HCT116 (cell line): Measurements from ENCODE around the gene MAS1. TPM values are rescaled to one million over a fixed set of nuclear protein-coding genes. Genes with fewer than 3 reads are reported as not detected.

Experiments used
- ATAC-seq: fragments of 200-7000 bp; cut with Tn5 transposase; 2 replicates; pipeline ENCODE4 v1.9.1; 2020; ENCODE audit warnings: mild to moderate bottlenecking, moderate library complexity
- BruUV-seq: library from RNA; stranded (reverse); fragments of 400-500 nt; replicated peaks from 2 replicates; lab custom pipeline; 2021; lab: Mats Ljungman, UMichigan
- CTCF ChIA-PET: fragments of 300-600 bp; sonication (Branson Sonifier 250); formaldehyde crosslinking; loops from one replicate; lab custom pipeline; 2021; ENCODE audit warnings: antibody characterized with exemption; lab: Charles Lee
- POLR2A ChIA-PET: fragments of 300-600, 350-600 bp; sonication (Branson Sonifier 250); formaldehyde crosslinking; loops from one replicate; lab custom pipeline; 2021; ENCODE audit warnings: antibody characterized with exemption; lab: Charles Lee
- RAD21 ChIA-PET, 2 experiments: fragments of 300-600 bp; sonication (Branson Sonifier 250); formaldehyde crosslinking; loops; one replicate each; lab custom pipeline; 2023; ENCODE audit warnings: low total read pairs in 2 of 2; ENCODE audit not compliant: uncharacterized antibody in 2 of 2, unreplicated experiment in 2 of 2, low non-redundant PET in 1 of 2; lab: Charles Lee
- DNase-seq: peaks from one replicate; pipeline ENCODE4 v3.0.0-alpha.2; 2010; ENCODE audit warnings: low read depth, low spot score
- H2AFZ ChIP-seq: fragments of 200-600 bp; shearing (Covaris generic), sonication (generic); 2 replicates; pipeline ENCODE4 v1.6.1; 2017; ENCODE audit warnings: low read depth, mixed run types, mixed read lengths, antibody characterized with exemption, low read length; ENCODE audit not compliant: poor library complexity, severe bottlenecking
- H3K27ac ChIP-seq: 2 replicates; pipeline ENCODE4 v1.5.1; 2012; ENCODE audit warnings: low read depth, low read length
- H3K27me3 ChIP-seq: fragments of 200-600 bp; sonication (generic); 2 replicates; pipeline ENCODE4 v1.6.1; 2016; ENCODE audit warnings: mixed run types, low read length, mixed read lengths; ENCODE audit not compliant: insufficient read depth
- H3K36me3 ChIP-seq, 2 experiments: fragments of 200-500 bp in 1 of 2; fragments of 200-600 bp in 1 of 2; sonication (Bioruptor generic) in 1 of 2; sonication (generic) in 1 of 2; 2 replicates each; pipeline versions ENCODE4 v1.5.1 to v1.6.1; 2014 to 2016; ENCODE audit warnings: low read length in 2 of 2, inconsistent platforms in 1 of 2, mixed read lengths in 1 of 2, mixed run types in 1 of 2; ENCODE audit not compliant: insufficient read depth in 2 of 2, control insufficient read depth in 1 of 2
- H3K4me1 ChIP-seq, 2 experiments: fragments of 200-600 bp in 1 of 2; sonication (generic) in 1 of 2; 2 replicates each; pipeline versions ENCODE4 v1.5.1 to v1.6.1; 2012 to 2017; ENCODE audit warnings: low read length in 2 of 2, inconsistent platforms in 1 of 2, mild to moderate bottlenecking in 1 of 2, mixed read lengths in 1 of 2, mixed run types in 1 of 2, moderate library complexity in 1 of 2; ENCODE audit not compliant: insufficient read depth in 2 of 2, control insufficient read depth in 1 of 2
- H3K4me2 ChIP-seq: fragments of 200-600 bp; sonication (generic); 2 replicates; pipeline ENCODE4 v1.6.1; 2017; ENCODE audit warnings: mixed run types, low read length, mixed read lengths
- H3K4me3 ChIP-seq, 2 experiments: fragments of 200-600 bp in 1 of 2; sonication (generic) in 1 of 2; replicated peaks in 1 of 2; 2 replicates each; pipeline ENCODE4 v1.5.1; 2011 to 2016; ENCODE audit warnings: low read length in 2 of 2, control low read depth in 1 of 2, low read depth in 1 of 2, mild to moderate bottlenecking in 1 of 2, mixed read lengths in 1 of 2, mixed run types in 1 of 2
- H3K79me2 ChIP-seq: fragments of 200-600 bp; sonication (generic); 2 replicates; pipeline ENCODE4 v1.6.1; 2017; ENCODE audit warnings: mild to moderate bottlenecking, mixed run types, low read length, moderate library complexity, mixed read lengths; ENCODE audit not compliant: insufficient read depth
- H3K9ac ChIP-seq: fragments of 200-600 bp; sonication (generic); 2 replicates; pipeline ENCODE4 v1.6.1; 2016; ENCODE audit warnings: low read length, mixed read lengths
- H3K9me2 ChIP-seq: fragments of 200-600 bp; sonication (generic), shearing (Covaris generic); 2 replicates; pipeline ENCODE4 v1.6.1; 2017; ENCODE audit warnings: mixed run types, mild to moderate bottlenecking, moderate library complexity; ENCODE audit not compliant: insufficient read depth
- H3K9me3 ChIP-seq, 2 experiments: fragments of 200-500 bp in 1 of 2; fragments of 200-600 bp in 1 of 2; sonication (Bioruptor generic) in 1 of 2; sonication (generic) in 1 of 2; 2 replicates each; pipeline ENCODE4 v1.6.1; 2014 to 2017; ENCODE audit warnings: low read length in 2 of 2, mixed read lengths in 2 of 2, inconsistent platforms in 1 of 2, low read depth in 1 of 2, mild to moderate bottlenecking in 1 of 2, mixed run types in 1 of 2, moderate library complexity in 1 of 2; ENCODE audit not compliant: control insufficient read depth in 1 of 2, insufficient read depth in 1 of 2
- H4K20me1 ChIP-seq: fragments of 200-600 bp; sonication (generic), shearing (Covaris generic); 2 replicates; pipeline ENCODE4 v1.6.1; 2017; ENCODE audit warnings: mixed run types, mild to moderate bottlenecking, moderate library complexity; ENCODE audit not compliant: insufficient read depth
- ATF3 ChIP-seq: IDR thresholded peaks from 2 replicates; pipeline ENCODE4 v1.6.1; 2012
- CBX3 ChIP-seq: IDR thresholded peaks from 2 replicates; pipeline ENCODE4 v1.6.1; 2012; ENCODE audit warnings: low read depth
- CEBPB ChIP-seq: IDR thresholded peaks from 2 replicates; pipeline ENCODE4 v1.6.1; 2012; ENCODE audit warnings: low read depth
- CTCF ChIP-seq, 3 experiments: fragments of 200-600 bp in 1 of 3; sonication (generic) in 1 of 3; IDR thresholded peaks in 2 of 3; conservative IDR thresholded peaks in 1 of 3; 2 replicates each; pipeline ENCODE4 v1.5.1; 2012 to 2017; ENCODE audit warnings: low read depth in 2 of 3, low read length in 2 of 3, antibody characterized with exemption in 1 of 3, borderline replicate concordance in 1 of 3, control low read depth in 1 of 3, mild to moderate bottlenecking in 1 of 3, mixed read lengths in 1 of 3, mixed run types in 1 of 3, moderate library complexity in 1 of 3; ENCODE audit not compliant: insufficient read depth in 1 of 3
- EGR1 ChIP-seq: IDR thresholded peaks from 2 replicates; pipeline ENCODE4 v1.6.1; 2012; ENCODE audit warnings: low read depth
- ELF1 ChIP-seq: IDR thresholded peaks from 2 replicates; pipeline ENCODE4 v1.6.1; 2012; ENCODE audit warnings: low read depth, borderline replicate concordance
- EZH2 ChIP-seq: fragments of 200-600 bp; sonication (generic); IDR thresholded peaks from 2 replicates; pipeline ENCODE4 v1.6.1; 2017; ENCODE audit warnings: antibody characterized with exemption, mixed run types
- EZH2phosphoT487 ChIP-seq: fragments of 200-600 bp; IDR thresholded peaks from 2 replicates; pipeline ENCODE4 v1.6.1; 2018; ENCODE audit warnings: antibody characterized with exemption, borderline replicate concordance
- FOSL1 ChIP-seq: IDR thresholded peaks from 2 replicates; pipeline ENCODE4 v1.6.1; 2012; ENCODE audit warnings: low read depth
- JUND ChIP-seq: IDR thresholded peaks from 2 replicates; pipeline ENCODE4 v1.6.1; 2012
- MAX ChIP-seq: IDR thresholded peaks from 2 replicates; pipeline ENCODE4 v1.6.1; 2012
- POLR2A ChIP-seq: IDR thresholded peaks from 2 replicates; pipeline ENCODE4 v1.7.0; 2011; ENCODE audit warnings: borderline replicate concordance; ENCODE audit not compliant: insufficient read depth, insufficient read length; ENCODE audit errors: extremely low read depth
- RAD21 ChIP-seq: IDR thresholded peaks from 2 replicates; pipeline ENCODE4 v1.6.1; 2012; ENCODE audit warnings: low read depth, mild to moderate bottlenecking
- REST ChIP-seq: IDR thresholded peaks from 2 replicates; pipeline ENCODE4 v1.6.1; 2012; ENCODE audit warnings: low read depth
- SIN3A ChIP-seq: IDR thresholded peaks from 2 replicates; pipeline ENCODE4 v1.6.1; 2012; ENCODE audit warnings: low read depth
- SP1 ChIP-seq: IDR thresholded peaks from 2 replicates; pipeline ENCODE4 v1.6.1; 2012; ENCODE audit warnings: low read depth
- ZBTB33 ChIP-seq: IDR thresholded peaks from 2 replicates; pipeline ENCODE4 v1.6.1; 2011; ENCODE audit warnings: mild to moderate bottlenecking, low read length, moderate library complexity; ENCODE audit not compliant: insufficient replicate concordance; ENCODE audit errors: extremely low read depth
- ZFX ChIP-seq: fragments of 450-650 bp; IDR thresholded peaks from 2 replicates; pipeline ENCODE4 v1.6.1; 2017
- ZNF274 ChIP-seq: fragments of 200-500 bp; sonication (Bioruptor generic); IDR thresholded peaks from 2 replicates; pipeline ENCODE4 v1.6.1; 2014; ENCODE audit warnings: mild to moderate bottlenecking, low read depth, low read length, inconsistent platforms
- intact Hi-C: fragments of 100-400 bp; cut with micrococcal nuclease; formaldehyde crosslinking; loops from 2 replicates; pipeline ENCODE4 v1.10.0; 2022
- total RNA-seq: library from RNA; stranded (reverse); gene quantifications from one replicate; pipeline ENCODE4 v1.2.1, GENCODE V29; 2021; ENCODE audit not compliant: unreplicated experiment

Gene MAS1
- total RNA-seq, 1 experiment from 2014 or later: not detected

GRCh38 chr6:159897603-159898002 is 6.8 kb downstream of the MAS1 start:
- Histone ChIP-seq H3K79me2 (no peaks in the 10 kb centered on the region), H3K4me3 (no peak overlapping the region), H3K27me3 (peaks cover 17% of the 10 kb centered on the region), H3K36me3 (no peaks in the 10 kb centered on the region), H3K9me3 (no peaks in the 10 kb centered on the region), H3K27ac (no peak overlapping the region), H3K4me2 (no peak overlapping the region), H3K9me2 (no peaks in the 10 kb centered on the region), H2AFZ (no peak overlapping the region), H4K20me1 (no peaks in the 10 kb centered on the region), H3K4me1 (no peaks in the 10 kb centered on the region), H3K9ac (no peak overlapping the region)
- no peak for TF ChIP-seq EGR1
- TF ChIP-seq ZBTB33: no peak
- TF ChIP-seq MAX: no peak
- no peak for TF ChIP-seq POLR2A
- TF ChIP-seq CBX3: no peak
- no peak for TF ChIP-seq JUND
- no peak for TF ChIP-seq EZH2phosphoT487
- TF ChIP-seq ZNF274: no peak
- TF ChIP-seq EZH2: no peak
- TF ChIP-seq FOSL1: no peak
- no peak for TF ChIP-seq ELF1
- no peak for TF ChIP-seq REST
- TF ChIP-seq ATF3: no peak
- TF ChIP-seq SIN3A: no peak
- no peak for TF ChIP-seq CEBPB
- TF ChIP-seq RAD21: no peak
- no peak for TF ChIP-seq ZFX
- TF ChIP-seq CTCF (IDR thresholded peaks at IDR 0.05 in 2 of 3, conservative IDR thresholded peaks at IDR 0.05 in 1 of 3; ENCODE audit: borderline replicate concordance in 1 of 3, insufficient read depth in 1 of 3, low read depth in 2 of 3, low read length in 2 of 3): no peak
- TF ChIP-seq SP1: no peak
- ATAC-seq (no peak), DNase-seq (no peak)
- POLR2A ChIA-PET: no interaction called here
- BruUV-seq: no TSS peak
- intact Hi-C loops: no loop called here
- RAD21 ChIA-PET: no interaction called here
- CTCF ChIA-PET: no interaction called here
